HCT116 (cell line): ENCODE results near the gene PTGER3. TPM values are rescaled to one million over a fixed set of nuclear protein-coding genes. Genes with fewer than 3 reads are reported as not detected.

Source experiments
- ATAC-seq: fragments of 200-7000 bp; cut with Tn5 transposase; 2 replicates; pipeline ENCODE4 v1.9.1; 2020; ENCODE audit warnings: mild to moderate bottlenecking, moderate library complexity
- BruUV-seq: library from RNA; stranded (reverse); fragments of 400-500 nt; replicated peaks from 2 replicates; lab custom pipeline; 2021; lab: Mats Ljungman, UMichigan
- CTCF ChIA-PET: fragments of 300-600 bp; sonication (Branson Sonifier 250); formaldehyde crosslinking; loops from one replicate; lab custom pipeline; 2021; ENCODE audit warnings: antibody characterized with exemption; lab: Charles Lee
- POLR2A ChIA-PET: fragments of 300-600, 350-600 bp; sonication (Branson Sonifier 250); formaldehyde crosslinking; loops from one replicate; lab custom pipeline; 2021; ENCODE audit warnings: antibody characterized with exemption; lab: Charles Lee
- RAD21 ChIA-PET, 2 experiments: fragments of 300-600 bp; sonication (Branson Sonifier 250); formaldehyde crosslinking; loops; one replicate each; lab custom pipeline; 2023; ENCODE audit warnings: low total read pairs in 2 of 2; ENCODE audit not compliant: uncharacterized antibody in 2 of 2, unreplicated experiment in 2 of 2, low non-redundant PET in 1 of 2; lab: Charles Lee
- DNase-seq: peaks from one replicate; pipeline ENCODE4 v3.0.0-alpha.2; 2010; ENCODE audit warnings: low read depth, low spot score
- H2AFZ ChIP-seq: fragments of 200-600 bp; shearing (Covaris generic), sonication (generic); 2 replicates; pipeline ENCODE4 v1.6.1; 2017; ENCODE audit warnings: low read depth, mixed run types, mixed read lengths, antibody characterized with exemption, low read length; ENCODE audit not compliant: poor library complexity, severe bottlenecking
- H3K27ac ChIP-seq: 2 replicates; pipeline ENCODE4 v1.5.1; 2012; ENCODE audit warnings: low read depth, low read length
- H3K27me3 ChIP-seq: fragments of 200-600 bp; sonication (generic); 2 replicates; pipeline ENCODE4 v1.6.1; 2016; ENCODE audit warnings: mixed run types, low read length, mixed read lengths; ENCODE audit not compliant: insufficient read depth
- H3K36me3 ChIP-seq, 2 experiments: fragments of 200-500 bp in 1 of 2; fragments of 200-600 bp in 1 of 2; sonication (Bioruptor generic) in 1 of 2; sonication (generic) in 1 of 2; 2 replicates each; pipeline versions ENCODE4 v1.5.1 to v1.6.1; 2014 to 2016; ENCODE audit warnings: low read length in 2 of 2, inconsistent platforms in 1 of 2, mixed read lengths in 1 of 2, mixed run types in 1 of 2; ENCODE audit not compliant: insufficient read depth in 2 of 2, control insufficient read depth in 1 of 2
- H3K4me1 ChIP-seq, 2 experiments: fragments of 200-600 bp in 1 of 2; sonication (generic) in 1 of 2; 2 replicates each; pipeline versions ENCODE4 v1.5.1 to v1.6.1; 2012 to 2017; ENCODE audit warnings: low read length in 2 of 2, inconsistent platforms in 1 of 2, mild to moderate bottlenecking in 1 of 2, mixed read lengths in 1 of 2, mixed run types in 1 of 2, moderate library complexity in 1 of 2; ENCODE audit not compliant: insufficient read depth in 2 of 2, control insufficient read depth in 1 of 2
- H3K4me2 ChIP-seq: fragments of 200-600 bp; sonication (generic); 2 replicates; pipeline ENCODE4 v1.6.1; 2017; ENCODE audit warnings: mixed run types, low read length, mixed read lengths
- H3K4me3 ChIP-seq, 2 experiments: fragments of 200-600 bp in 1 of 2; sonication (generic) in 1 of 2; replicated peaks in 1 of 2; 2 replicates each; pipeline ENCODE4 v1.5.1; 2011 to 2016; ENCODE audit warnings: low read length in 2 of 2, control low read depth in 1 of 2, low read depth in 1 of 2, mild to moderate bottlenecking in 1 of 2, mixed read lengths in 1 of 2, mixed run types in 1 of 2
- H3K79me2 ChIP-seq: fragments of 200-600 bp; sonication (generic); 2 replicates; pipeline ENCODE4 v1.6.1; 2017; ENCODE audit warnings: mild to moderate bottlenecking, mixed run types, low read length, moderate library complexity, mixed read lengths; ENCODE audit not compliant: insufficient read depth
- H3K9ac ChIP-seq: fragments of 200-600 bp; sonication (generic); 2 replicates; pipeline ENCODE4 v1.6.1; 2016; ENCODE audit warnings: low read length, mixed read lengths
- H3K9me2 ChIP-seq: fragments of 200-600 bp; sonication (generic), shearing (Covaris generic); 2 replicates; pipeline ENCODE4 v1.6.1; 2017; ENCODE audit warnings: mixed run types, mild to moderate bottlenecking, moderate library complexity; ENCODE audit not compliant: insufficient read depth
- H3K9me3 ChIP-seq, 2 experiments: fragments of 200-500 bp in 1 of 2; fragments of 200-600 bp in 1 of 2; sonication (Bioruptor generic) in 1 of 2; sonication (generic) in 1 of 2; 2 replicates each; pipeline ENCODE4 v1.6.1; 2014 to 2017; ENCODE audit warnings: low read length in 2 of 2, mixed read lengths in 2 of 2, inconsistent platforms in 1 of 2, low read depth in 1 of 2, mild to moderate bottlenecking in 1 of 2, mixed run types in 1 of 2, moderate library complexity in 1 of 2; ENCODE audit not compliant: control insufficient read depth in 1 of 2, insufficient read depth in 1 of 2
- H4K20me1 ChIP-seq: fragments of 200-600 bp; sonication (generic), shearing (Covaris generic); 2 replicates; pipeline ENCODE4 v1.6.1; 2017; ENCODE audit warnings: mixed run types, mild to moderate bottlenecking, moderate library complexity; ENCODE audit not compliant: insufficient read depth
- CBX3 ChIP-seq: IDR thresholded peaks from 2 replicates; pipeline ENCODE4 v1.6.1; 2012; ENCODE audit warnings: low read depth
- CEBPB ChIP-seq: IDR thresholded peaks from 2 replicates; pipeline ENCODE4 v1.6.1; 2012; ENCODE audit warnings: low read depth
- EGR1 ChIP-seq: IDR thresholded peaks from 2 replicates; pipeline ENCODE4 v1.6.1; 2012; ENCODE audit warnings: low read depth
- ELF1 ChIP-seq: IDR thresholded peaks from 2 replicates; pipeline ENCODE4 v1.6.1; 2012; ENCODE audit warnings: low read depth, borderline replicate concordance
- FOSL1 ChIP-seq: IDR thresholded peaks from 2 replicates; pipeline ENCODE4 v1.6.1; 2012; ENCODE audit warnings: low read depth
- JUND ChIP-seq: IDR thresholded peaks from 2 replicates; pipeline ENCODE4 v1.6.1; 2012
- POLR2A ChIP-seq: IDR thresholded peaks from 2 replicates; pipeline ENCODE4 v1.7.0; 2011; ENCODE audit warnings: borderline replicate concordance; ENCODE audit not compliant: insufficient read depth, insufficient read length; ENCODE audit errors: extremely low read depth
- POLR2AphosphoS5 ChIP-seq: IDR thresholded peaks from 2 replicates; pipeline ENCODE4 v1.6.1; 2011; ENCODE audit warnings: mild to moderate bottlenecking, low read depth, low read length, moderate library complexity
- RAD21 ChIP-seq: IDR thresholded peaks from 2 replicates; pipeline ENCODE4 v1.6.1; 2012; ENCODE audit warnings: low read depth, mild to moderate bottlenecking
- SIN3A ChIP-seq: IDR thresholded peaks from 2 replicates; pipeline ENCODE4 v1.6.1; 2012; ENCODE audit warnings: low read depth
- SP1 ChIP-seq: IDR thresholded peaks from 2 replicates; pipeline ENCODE4 v1.6.1; 2012; ENCODE audit warnings: low read depth
- SRF ChIP-seq: IDR thresholded peaks from 2 replicates; pipeline ENCODE4 v1.6.1; 2012; ENCODE audit warnings: low read depth
- ZFX ChIP-seq: fragments of 450-650 bp; IDR thresholded peaks from 2 replicates; pipeline ENCODE4 v1.6.1; 2017
- intact Hi-C: fragments of 100-400 bp; cut with micrococcal nuclease; formaldehyde crosslinking; loops from 2 replicates; pipeline ENCODE4 v1.10.0; 2022
- total RNA-seq: library from RNA; stranded (reverse); gene quantifications from one replicate; pipeline ENCODE4 v1.2.1, GENCODE V29; 2021; ENCODE audit not compliant: unreplicated experiment
- TF ChIP-seq, protein P1 (sequence below): IDR thresholded peaks from 2 replicates; pipeline ENCODE4 v1.6.1; 2012
- TF ChIP-seq, protein P2 (sequence below): IDR thresholded peaks from 2 replicates; pipeline ENCODE4 v1.6.1; 2011; ENCODE audit warnings: mild to moderate bottlenecking, low read length, moderate library complexity; ENCODE audit not compliant: insufficient replicate concordance; ENCODE audit errors: extremely low read depth

PTGER3 gene
- total RNA-seq, 1 experiment from 2014 or later, result 0.05 TPM

DNA sequence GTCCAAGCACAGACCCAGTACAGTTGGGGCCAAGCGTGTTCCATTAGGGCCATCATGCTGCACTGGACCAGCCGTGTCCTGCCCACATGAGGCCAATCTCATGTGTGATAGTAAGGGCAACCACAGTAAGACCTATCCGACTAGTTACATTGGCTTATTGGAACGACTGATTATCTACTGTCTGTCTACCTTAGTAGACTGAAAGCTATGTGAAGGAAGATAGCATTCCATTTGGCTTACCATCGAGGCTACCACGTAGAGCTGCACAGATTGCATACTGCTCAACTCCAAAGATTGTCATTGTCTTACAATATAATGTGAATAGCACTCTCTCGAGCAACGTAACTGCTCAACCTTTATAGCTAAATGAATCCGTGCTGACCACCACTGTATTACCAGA lies 10.6 kb downstream of the PTGER3 start:
- Histone ChIP-seq H3K9ac (no peak overlapping the region), H2AFZ (no peak overlapping the region), H4K20me1 (no peaks in the 10 kb centered on the region), H3K4me1 (no peaks in the 10 kb centered on the region), H3K27ac (no peak overlapping the region), H3K9me3 (no peaks in the 10 kb centered on the region), H3K27me3 (peaks cover 63% of the 10 kb centered on the region), H3K36me3 (no peaks in the 10 kb centered on the region), H3K4me3 (no peak overlapping the region), H3K9me2 (no peaks in the 10 kb centered on the region), H3K4me2 (no peak overlapping the region), H3K79me2 (no peaks in the 10 kb centered on the region)
- DNase-seq (no peak), ATAC-seq (no peak)
- TF ChIP-seq RAD21 (no peak), SIN3A (no peak)
- no TSS peak for BruUV-seq
- ChIA-PET CTCF (no interaction called here), POLR2A (no interaction called here), RAD21 (no interaction called here)
- intact Hi-C loops, result no loop called here

DNA sequence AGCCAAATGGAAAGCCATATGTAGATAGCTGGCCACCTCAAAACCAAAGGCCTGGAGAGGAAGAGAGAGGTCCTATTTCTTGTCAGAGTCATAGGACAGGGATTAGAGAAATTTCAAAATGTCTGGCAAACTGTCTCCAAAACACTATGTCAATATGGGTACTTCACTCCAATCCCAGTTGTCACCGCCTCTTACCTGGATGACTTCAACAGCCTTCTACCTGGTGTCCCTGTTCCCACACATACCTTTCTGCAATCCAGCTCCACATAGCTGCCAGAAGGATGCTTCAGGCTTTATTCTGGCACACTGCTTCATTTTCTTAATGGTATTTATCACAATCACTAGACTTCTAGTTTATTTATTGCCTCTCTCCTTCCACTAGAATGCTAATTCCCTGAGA lies 14.5 kb downstream of the PTGER3 start:
- BruUV-seq, result no TSS peak
- POLR2A ChIA-PET, result no interaction called here
- Histone ChIP-seq H3K9me2 (no peaks in the 10 kb centered on the region), H3K4me3 (no peak overlapping the region), H2AFZ (no peak overlapping the region), H3K79me2 (no peaks in the 10 kb centered on the region), H3K36me3 (no peaks in the 10 kb centered on the region), H3K9ac (no peak overlapping the region), H3K27me3 (peaks cover 60% of the 10 kb centered on the region), H3K4me2 (no peak overlapping the region), H3K9me3 (no peaks in the 10 kb centered on the region)
- no peak for DNase-seq
- RAD21 ChIA-PET, result no interaction called here
- intact Hi-C loops, result no loop called here
- no peak for TF ChIP-seq SRF
- TF ChIP-seq, protein P1, sequence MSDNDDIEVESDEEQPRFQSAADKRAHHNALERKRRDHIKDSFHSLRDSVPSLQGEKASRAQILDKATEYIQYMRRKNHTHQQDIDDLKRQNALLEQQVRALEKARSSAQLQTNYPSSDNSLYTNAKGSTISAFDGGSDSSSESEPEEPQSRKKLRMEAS, result no peak
- no peak for TF ChIP-seq CBX3
- TF ChIP-seq CEBPB, result no peak
- TF ChIP-seq ELF1, result no peak
- TF ChIP-seq SP1, result no peak
- TF ChIP-seq POLR2A, result no peak
- TF ChIP-seq JUND, result no peak
- no peak for TF ChIP-seq POLR2AphosphoS5
- TF ChIP-seq, protein P2, sequence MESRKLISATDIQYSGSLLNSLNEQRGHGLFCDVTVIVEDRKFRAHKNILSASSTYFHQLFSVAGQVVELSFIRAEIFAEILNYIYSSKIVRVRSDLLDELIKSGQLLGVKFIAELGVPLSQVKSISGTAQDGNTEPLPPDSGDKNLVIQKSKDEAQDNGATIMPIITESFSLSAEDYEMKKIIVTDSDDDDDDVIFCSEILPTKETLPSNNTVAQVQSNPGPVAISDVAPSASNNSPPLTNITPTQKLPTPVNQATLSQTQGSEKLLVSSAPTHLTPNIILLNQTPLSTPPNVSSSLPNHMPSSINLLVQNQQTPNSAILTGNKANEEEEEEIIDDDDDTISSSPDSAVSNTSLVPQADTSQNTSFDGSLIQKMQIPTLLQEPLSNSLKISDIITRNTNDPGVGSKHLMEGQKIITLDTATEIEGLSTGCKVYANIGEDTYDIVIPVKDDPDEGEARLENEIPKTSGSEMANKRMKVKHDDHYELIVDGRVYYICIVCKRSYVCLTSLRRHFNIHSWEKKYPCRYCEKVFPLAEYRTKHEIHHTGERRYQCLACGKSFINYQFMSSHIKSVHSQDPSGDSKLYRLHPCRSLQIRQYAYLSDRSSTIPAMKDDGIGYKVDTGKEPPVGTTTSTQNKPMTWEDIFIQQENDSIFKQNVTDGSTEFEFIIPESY, result no peak
- TF ChIP-seq FOSL1, result no peak
- TF ChIP-seq ZFX, result no peak
- TF ChIP-seq EGR1, result no peak
- TF ChIP-seq, all 23 proteins: peak for 0
- Histone ChIP-seq H3K27ac (no peak overlapping the region), H4K20me1 (no peaks in the 10 kb centered on the region), H3K4me1 (no peaks in the 10 kb centered on the region)
- ATAC-seq, result no peak
- CTCF ChIA-PET, result no interaction called here
